ENCODE measurements around the gene TAF15. TPM values are rescaled to one million over a fixed set of nuclear protein-coding genes. Genes with fewer than 3 reads are reported as not detected.

Gene TAF15
- total and polyA plus RNA-seq, 7 experiments from 2014 or later: 27.8 to 281 (median 193) TPM

DNA sequence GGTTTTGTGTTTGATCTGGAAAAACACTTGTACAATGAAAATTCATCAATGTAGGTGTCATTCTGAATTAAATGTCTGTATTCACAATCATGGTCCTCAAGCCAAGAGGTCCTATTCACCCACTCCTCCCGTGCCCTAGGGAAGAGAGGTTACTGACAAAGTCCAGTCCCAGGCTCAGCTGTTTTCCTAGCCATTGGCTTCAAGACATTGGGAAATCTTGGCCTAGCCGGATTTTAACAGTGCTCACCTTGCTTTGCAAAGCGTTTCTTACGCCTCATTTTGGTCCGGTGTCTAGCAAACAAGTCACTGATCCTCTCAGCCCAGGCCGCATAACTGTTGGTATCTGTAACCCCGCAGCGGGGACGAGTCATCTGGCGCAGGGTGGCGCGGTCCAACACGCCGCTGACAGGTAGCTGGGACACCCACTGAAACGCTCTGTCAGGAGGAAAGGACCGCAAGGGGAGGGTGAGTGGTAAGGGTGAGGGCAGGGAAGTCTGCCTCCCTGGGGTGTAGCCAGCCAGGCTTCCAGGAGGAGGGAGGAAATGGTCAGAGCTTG is 30.6 kb upstream of the TAF15 start:
- Mint-ChIP-seq H3K27ac (no peak overlapping the region), H3K4me1 (peaks cover 0 to 3% (median 0%) of the 10 kb centered on the region in 7 donors), H3K9me3 (no peaks in the 10 kb centered on the region), H3K36me3 (peaks cover 0 to 14% (median 0%) of the 10 kb centered on the region in 5 donors), H3K4me3 (no peak overlapping the region), H3K27me3 (peaks cover 0 to 27% (median 5%) of the 10 kb centered on the region in 5 donors)
- ATAC-seq: no peak
- intact Hi-C loops (cut with micrococcal nuclease): no loop called here
- CTCF ChIA-PET: interaction anchor here (2.8 kb wide), 1 partner anchor 15 kb away, joined by 13 read pairs; no protein-coding TSS in a partner anchor
- Histone ChIP-seq H3K4me3 (ENCODE audit: low read length) (no peak overlapping the region), H3K27ac (ENCODE audit: low read depth, low read length) (no peak overlapping the region), H3K4me1 (ENCODE audit: control insufficient read depth in 2 of 2, insufficient read depth in 2 of 2, low read length in 2 of 2) (no peaks in the 10 kb centered on the region), H3K27me3 (ENCODE audit: control insufficient read depth in 2 of 2, insufficient read depth in 2 of 2, low read length in 2 of 2) (no peaks in the 10 kb centered on the region), H3K36me3 (ENCODE audit: control insufficient read depth in 2 of 3, insufficient read depth in 3 of 3, low read length in 3 of 3) (peaks cover 0 to 3% (median 0%) of the 10 kb centered on the region in 3 experiments), H3K9me3 (ENCODE audit: control insufficient read depth in 2 of 3, low read length in 3 of 3) (no peaks in the 10 kb centered on the region)
- POLR2A ChIA-PET: no interaction called here
- no peak for DNase-seq

DNA sequence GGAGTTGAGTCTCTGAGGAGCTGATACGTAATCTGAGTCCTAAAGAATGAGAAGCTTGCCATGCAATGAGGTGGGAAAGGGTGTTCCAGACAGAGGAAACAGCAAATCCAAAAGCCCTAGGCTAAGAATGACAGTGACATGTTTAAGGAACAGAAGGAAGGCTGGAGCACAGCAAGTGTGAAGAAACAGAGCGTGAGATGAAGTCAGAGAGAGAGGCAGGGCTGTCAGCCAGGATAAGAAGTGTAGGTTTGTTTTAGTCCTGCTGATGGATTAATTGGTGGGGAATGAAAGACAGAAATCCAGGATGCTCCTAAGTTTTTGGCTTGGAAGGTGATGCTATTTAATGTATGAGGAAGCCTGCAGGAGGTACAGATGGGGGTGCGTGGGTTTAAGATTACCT is 28.3 kb upstream of the TAF15 start:
- peaks cover 0 to 3% (median 0%) of the 10 kb centered on the region in 3 experiments for H3K36me3 ChIP-seq (ENCODE audit: control insufficient read depth in 2 of 3, insufficient read depth in 3 of 3, low read length in 3 of 3)
- H3K9me3 ChIP-seq (ENCODE audit: control insufficient read depth in 2 of 3, low read length in 3 of 3): no peaks in the 10 kb centered on the region
- ChIA-PET CTCF (interaction anchor here (1.1 to 2.8 kb wide), 2 partner anchors 15 to 17 kb away, joined by 3 to 13 read pairs; partner anchors contain the start of gene MMP28), POLR2A (no interaction called here)
- DNase-seq: no peak
- H3K27ac ChIP-seq (ENCODE audit: low read depth, low read length): no peak overlapping the region
- intact Hi-C loops (cut with micrococcal nuclease): no loop called here
- H3K4me3 ChIP-seq (ENCODE audit: low read length): no peak overlapping the region
- H3K4me1 Mint-ChIP-seq: no peaks in the 10 kb centered on the region
- ATAC-seq: no peak
- H3K4me3 Mint-ChIP-seq: no peak overlapping the region
- peaks cover 0 to 14% (median 0%) of the 10 kb centered on the region in 5 donors for H3K36me3 Mint-ChIP-seq
- H3K27me3 ChIP-seq (ENCODE audit: control insufficient read depth in 2 of 2, insufficient read depth in 2 of 2, low read length in 2 of 2): no peaks in the 10 kb centered on the region
- H3K27ac Mint-ChIP-seq: peak overlapping the region in 1 of 9 donors; percentile 42
- H3K4me1 ChIP-seq (ENCODE audit: control insufficient read depth in 2 of 2, insufficient read depth in 2 of 2, low read length in 2 of 2): no peaks in the 10 kb centered on the region
- no peaks in the 10 kb centered on the region for H3K9me3 Mint-ChIP-seq
- peaks cover 0 to 21% (median 4%) of the 10 kb centered on the region in 5 donors for H3K27me3 Mint-ChIP-seq

DNA sequence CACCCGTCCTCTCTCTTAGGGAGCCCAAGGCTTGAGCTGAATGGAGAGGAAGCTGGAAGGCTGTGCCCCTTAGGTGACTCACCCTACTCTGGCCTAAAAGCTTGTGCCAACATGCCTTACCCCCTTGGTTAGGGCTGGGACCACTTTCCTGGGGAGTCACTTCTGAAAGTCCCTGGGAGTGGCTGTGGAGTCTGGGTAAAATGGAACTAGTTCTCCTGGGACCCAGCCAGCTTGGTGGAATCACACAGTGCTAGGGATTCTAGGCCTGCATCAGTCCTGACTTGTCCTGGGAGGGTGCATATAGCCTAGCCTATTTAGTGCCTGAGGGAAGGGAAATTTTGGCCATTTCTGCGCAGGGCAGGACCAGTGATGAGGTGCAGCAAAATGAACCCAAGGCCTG is 24.4 kb upstream of the TAF15 start:
- no peak overlapping the region for H3K27ac ChIP-seq (ENCODE audit: low read depth, low read length)
- H3K4me3 ChIP-seq (ENCODE audit: low read length): no peak overlapping the region
- no peak overlapping the region for H3K27ac Mint-ChIP-seq
- H3K4me1 ChIP-seq (ENCODE audit: control insufficient read depth in 2 of 2, insufficient read depth in 2 of 2, low read length in 2 of 2): peaks cover 0 to 14% of the 10 kb centered on the region in 2 donors
- POLR2A ChIA-PET: interaction anchor here (1.8 kb wide), 1 partner anchor 9 kb away, joined by 4 read pairs; no protein-coding TSS in a partner anchor
- CTCF ChIA-PET: interaction anchor here (0.5 to 1.4 kb wide), 4 partner anchors 15 to 858 kb away, joined by 3 to 5 read pairs (median 4); no protein-coding TSS in a partner anchor
- H3K27me3 ChIP-seq (ENCODE audit: control insufficient read depth in 2 of 2, insufficient read depth in 2 of 2, low read length in 2 of 2): no peaks in the 10 kb centered on the region
- DNase-seq (no peak), ATAC-seq (no peak)
- peaks cover 0 to 38% (median 0%) of the 10 kb centered on the region in 5 donors for H3K27me3 Mint-ChIP-seq
- peaks cover 0 to 3% (median 0%) of the 10 kb centered on the region in 3 experiments for H3K36me3 ChIP-seq (ENCODE audit: control insufficient read depth in 2 of 3, insufficient read depth in 3 of 3, low read length in 3 of 3)
- peaks cover 0 to 6% (median 0%) of the 10 kb centered on the region in 5 donors for H3K36me3 Mint-ChIP-seq
- peaks cover 0 to 32% (median 24%) of the 10 kb centered on the region in 7 donors for H3K4me1 Mint-ChIP-seq
- intact Hi-C loops (cut with micrococcal nuclease): no loop called here
- H3K9me3 Mint-ChIP-seq: no peaks in the 10 kb centered on the region
- H3K9me3 ChIP-seq (ENCODE audit: control insufficient read depth in 2 of 3, low read length in 3 of 3): no peaks in the 10 kb centered on the region
- H3K4me3 Mint-ChIP-seq: no peak overlapping the region

- ATAC-seq (no peak), DNase-seq (no peak)
- H3K4me3 Mint-ChIP-seq: no peak overlapping the region
- Histone ChIP-seq H3K4me1 (ENCODE audit: control insufficient read depth in 2 of 2, insufficient read depth in 2 of 2, low read length in 2 of 2) (peaks cover 0 to 22% of the 10 kb centered on the region in 2 donors), H3K27me3 (ENCODE audit: control insufficient read depth in 2 of 2, insufficient read depth in 2 of 2, low read length in 2 of 2) (no peaks in the 10 kb centered on the region), H3K9me3 (ENCODE audit: control insufficient read depth in 2 of 3, low read length in 3 of 3) (no peaks in the 10 kb centered on the region), H3K36me3 (ENCODE audit: control insufficient read depth in 2 of 3, insufficient read depth in 3 of 3, low read length in 3 of 3) (no peaks in the 10 kb centered on the region), H3K4me3 (ENCODE audit: low read length) (no peak overlapping the region), H3K27ac (ENCODE audit: low read depth, low read length) (no peak overlapping the region)
- H3K4me1 Mint-ChIP-seq: peaks cover 0 to 52% (median 29%) of the 10 kb centered on the region in 7 donors
- POLR2A ChIA-PET: interaction anchor here (0.6 to 1.0 kb wide), 3 partner anchors 10 to 941 kb away, joined by 3 to 4 read pairs (median 3); no protein-coding TSS in a partner anchor
- peaks cover 0 to 50% (median under 1%) of the 10 kb centered on the region in 5 donors for H3K27me3 Mint-ChIP-seq
- no peaks in the 10 kb centered on the region for H3K9me3 Mint-ChIP-seq
- H3K27ac Mint-ChIP-seq: peak overlapping the region in 2 of 9 donors; percentile 18 to 42
- intact Hi-C loops (cut with micrococcal nuclease): no loop called here
- CTCF ChIA-PET: interaction anchor here (3.7 kb wide), 1 partner anchor 23 kb away, joined by 23 read pairs; no protein-coding TSS in a partner anchor
- H3K36me3 Mint-ChIP-seq: no peaks in the 10 kb centered on the region
These were observed 22.3 kb upstream of the TAF15 start for GRCh38 chr17:35786941-35787432.

DNA sequence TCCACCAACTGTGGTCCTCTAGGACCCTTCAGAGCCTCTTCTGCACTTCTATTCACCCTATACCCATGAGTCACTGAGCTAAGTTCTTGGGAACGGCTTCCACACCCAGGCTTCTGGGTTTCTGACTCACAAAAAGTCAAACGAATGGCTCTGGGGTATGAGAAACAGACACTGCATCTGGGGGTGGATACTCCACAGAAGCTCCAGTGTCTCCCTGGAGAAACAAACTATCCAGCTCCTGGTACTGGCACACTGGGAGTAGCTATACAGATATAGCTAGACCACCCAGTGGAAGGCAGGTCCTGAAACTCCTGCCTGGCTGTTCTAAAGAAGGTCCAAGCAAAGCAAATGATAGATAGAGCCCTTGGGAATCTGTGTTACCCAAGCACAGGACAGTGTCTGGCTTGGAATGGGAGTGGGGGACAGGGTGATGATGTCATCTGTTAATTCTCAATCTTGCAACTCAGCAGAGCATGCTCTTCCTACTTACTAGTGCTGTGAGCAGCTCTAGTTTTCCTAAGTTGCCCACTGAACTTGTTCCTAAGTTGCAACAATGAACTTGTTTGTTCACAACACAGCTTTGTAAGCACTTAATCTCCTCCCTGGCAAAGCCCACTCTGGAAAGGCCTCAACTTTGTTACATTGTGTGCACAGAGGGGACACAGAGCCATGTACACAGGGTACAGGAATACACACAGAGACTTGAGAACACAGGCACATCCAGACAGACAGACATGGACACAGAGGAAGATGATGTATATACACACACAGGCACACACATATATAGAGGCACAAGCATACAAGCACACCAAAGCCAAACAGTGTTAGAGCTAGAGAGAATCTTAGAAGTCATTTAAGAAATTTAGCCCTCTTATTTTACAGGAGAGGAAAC is 20.6 kb upstream of the TAF15 start:
- no peaks in the 10 kb centered on the region for H3K27me3 ChIP-seq (ENCODE audit: control insufficient read depth in 2 of 2, insufficient read depth in 2 of 2, low read length in 2 of 2)
- POLR2A ChIA-PET: interaction anchor here (0.8 to 1.8 kb wide), 3 partner anchors 8 to 25 kb away, joined by 3 to 4 read pairs (median 3); no protein-coding TSS in a partner anchor
- peaks cover 0 to 29% of the 10 kb centered on the region in 2 donors for H3K4me1 ChIP-seq (ENCODE audit: control insufficient read depth in 2 of 2, insufficient read depth in 2 of 2, low read length in 2 of 2)
- intact Hi-C loops (cut with micrococcal nuclease): loop anchor here in 1 of 2 donors (2.0 kb wide), 1 partner anchor 16 kb away; no protein-coding TSS in a partner anchor
- H3K4me3 ChIP-seq (ENCODE audit: low read length): no peak overlapping the region
- H3K9me3 ChIP-seq (ENCODE audit: control insufficient read depth in 2 of 3, low read length in 3 of 3): no peaks in the 10 kb centered on the region
- Mint-ChIP-seq H3K36me3 (no peaks in the 10 kb centered on the region), H3K4me3 (peak overlapping the region in 9 of 10 donors; percentile 30 to 78 (median 58)), H3K27me3 (peaks cover 0 to 62% (median 7%) of the 10 kb centered on the region in 5 donors), H3K27ac (peak overlapping the region in 8 of 9 donors; percentile 3 to 84 (median 66)), H3K9me3 (no peaks in the 10 kb centered on the region), H3K4me1 (peaks cover 2 to 69% (median 46%) of the 10 kb centered on the region in 7 donors)
- DNase-seq: no peak
- no peaks in the 10 kb centered on the region for H3K36me3 ChIP-seq (ENCODE audit: control insufficient read depth in 2 of 3, insufficient read depth in 3 of 3, low read length in 3 of 3)
- H3K27ac ChIP-seq (ENCODE audit: low read depth, low read length): peak overlapping the region; percentile 37
- CTCF ChIA-PET: interaction anchor here (0.9 to 3.7 kb wide), 5 partner anchors 9 to 24 kb away, joined by 3 to 23 read pairs (median 5); partner anchors contain the start of gene TAF15
- no peak for ATAC-seq

DNA sequence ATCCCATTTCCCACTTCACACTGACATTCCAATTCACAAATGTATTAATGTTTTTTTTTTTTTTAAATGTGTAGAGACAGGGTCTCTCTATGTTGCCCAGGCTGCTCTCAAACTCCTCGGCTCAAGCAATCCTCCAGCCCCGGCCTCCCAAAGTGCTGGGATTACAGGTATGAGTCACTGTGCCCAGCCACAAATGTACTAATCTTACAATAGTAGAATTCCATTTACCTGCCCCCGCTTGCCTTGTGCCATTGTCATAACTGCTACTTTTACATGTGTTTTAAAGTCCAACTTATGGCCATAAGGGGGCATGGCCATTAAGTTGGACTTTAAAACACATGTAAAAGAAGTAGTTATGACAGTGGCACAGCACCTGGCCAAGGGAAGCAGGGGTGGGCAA is 18.4 kb upstream of the TAF15 start:
- H3K27me3 Mint-ChIP-seq: peaks cover 0 to 79% (median 11%) of the 10 kb centered on the region in 5 donors
- intact Hi-C loops (cut with micrococcal nuclease): no loop called here
- no peak overlapping the region for H3K4me3 ChIP-seq (ENCODE audit: low read length)
- no peaks in the 10 kb centered on the region for H3K36me3 Mint-ChIP-seq
- H3K9me3 Mint-ChIP-seq: no peaks in the 10 kb centered on the region
- H3K4me3 Mint-ChIP-seq: peak overlapping the region in 4 of 10 donors; percentile 17 to 84 (median 36)
- no peaks in the 10 kb centered on the region for H3K27me3 ChIP-seq (ENCODE audit: control insufficient read depth in 2 of 2, insufficient read depth in 2 of 2, low read length in 2 of 2)
- POLR2A ChIA-PET: no interaction called here
- peaks cover 5 to 84% (median 59%) of the 10 kb centered on the region in 7 donors for H3K4me1 Mint-ChIP-seq
- H3K9me3 ChIP-seq (ENCODE audit: control insufficient read depth in 2 of 3, low read length in 3 of 3): no peaks in the 10 kb centered on the region
- CTCF ChIA-PET: no interaction called here
- H3K27ac ChIP-seq (ENCODE audit: low read depth, low read length): no peak overlapping the region
- DNase-seq (no peak), ATAC-seq (no peak)
- no peaks in the 10 kb centered on the region for H3K36me3 ChIP-seq (ENCODE audit: control insufficient read depth in 2 of 3, insufficient read depth in 3 of 3, low read length in 3 of 3)
- peaks cover 3 to 34% of the 10 kb centered on the region in 2 donors for H3K4me1 ChIP-seq (ENCODE audit: control insufficient read depth in 2 of 2, insufficient read depth in 2 of 2, low read length in 2 of 2)
- H3K27ac Mint-ChIP-seq: peak overlapping the region in 6 of 9 donors; percentile 36 to 65 (median 58)
